OCI-M2 (cell line): ENCODE data around the gene PPP1R1A.

Experiments
- DNase-seq: peaks from one replicate; lab custom pipeline; 2025; ENCODE audit not compliant: unreplicated experiment; lab: John Stamatoyannopoulos, UW

The PPP1R1A gene

DNA sequence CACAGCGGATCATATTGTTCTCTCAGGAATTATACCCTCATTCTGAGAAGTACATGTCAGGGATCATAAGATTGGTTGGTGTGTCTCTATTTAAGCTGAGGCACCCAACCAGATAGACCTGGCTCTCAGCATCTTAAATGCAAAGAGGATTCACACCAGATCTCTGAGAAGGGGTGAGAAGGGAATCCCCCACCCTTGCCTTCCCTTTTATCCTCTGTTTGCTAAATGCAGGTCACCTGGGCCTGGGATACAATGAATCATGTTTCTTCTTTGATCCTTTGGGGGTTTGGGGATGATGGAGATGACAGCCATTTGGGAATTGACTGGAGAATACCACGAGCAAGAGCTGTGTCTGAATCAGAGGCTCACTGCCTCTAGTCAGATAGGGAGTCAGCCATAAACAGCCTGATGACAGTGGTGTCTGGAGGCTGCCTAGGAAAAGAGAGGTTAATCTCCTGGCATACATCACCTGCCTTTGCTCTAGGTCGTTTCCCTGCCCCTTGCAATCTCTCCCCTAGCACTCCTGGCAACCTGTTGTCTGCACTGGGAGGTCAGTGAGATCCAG lies 50.2 kb downstream of the PPP1R1A start:
- no peak for DNase-seq

DNA sequence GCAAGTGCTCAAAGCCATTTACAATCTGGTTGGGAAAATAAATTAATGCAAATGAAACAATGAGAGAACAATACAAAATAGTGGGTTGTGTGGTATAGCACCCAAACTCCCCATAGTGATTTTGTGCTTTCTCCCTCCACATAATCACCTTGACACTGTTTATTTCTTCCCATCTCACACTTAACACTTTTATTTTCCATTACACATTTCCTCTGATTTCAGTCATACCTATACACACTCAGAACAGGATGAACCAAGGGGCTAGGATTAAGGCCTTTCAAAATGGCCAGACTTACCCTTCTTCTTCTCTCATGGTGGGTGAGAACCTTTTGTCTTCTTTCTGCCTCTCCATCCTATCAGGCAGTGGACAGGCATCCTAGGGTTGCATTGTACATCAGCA lies 53.0 kb downstream of the PPP1R1A start:
- no peak for DNase-seq

DNA sequence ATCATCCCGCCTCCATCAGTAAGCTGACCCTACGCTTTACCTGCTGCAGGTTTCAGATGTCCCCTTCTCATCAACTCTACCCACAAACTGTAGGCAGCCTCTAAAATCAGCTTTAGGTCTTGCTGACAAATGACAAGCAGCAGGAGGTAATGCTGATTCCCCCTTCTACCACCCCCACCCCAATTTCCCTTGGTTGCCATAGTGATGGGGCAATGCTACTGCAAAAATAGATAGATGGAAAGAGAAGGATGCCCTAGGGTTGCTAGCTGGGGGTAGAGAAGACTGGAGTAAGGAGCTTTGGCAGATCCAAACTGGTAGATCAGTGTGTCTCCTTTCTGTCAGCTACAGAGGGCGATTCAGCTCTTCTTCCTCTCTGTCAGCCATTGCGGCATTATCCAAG lies 58.9 kb downstream of the PPP1R1A start:
- no peak for DNase-seq
